NK-92 (cell line): ENCODE measurements around the gene GOLGA8R.
"Not testable (repeated sequence)": the region's sequence is repeated elsewhere in the genome, so short reads cannot be mapped to it uniquely, and the experiment has no call there.

ENCODE experiments used
- DNase-seq: peaks from one replicate; lab custom pipeline; 2025; ENCODE audit not compliant: unreplicated experiment; lab: John Stamatoyannopoulos, UW

GOLGA8R gene, protein sequence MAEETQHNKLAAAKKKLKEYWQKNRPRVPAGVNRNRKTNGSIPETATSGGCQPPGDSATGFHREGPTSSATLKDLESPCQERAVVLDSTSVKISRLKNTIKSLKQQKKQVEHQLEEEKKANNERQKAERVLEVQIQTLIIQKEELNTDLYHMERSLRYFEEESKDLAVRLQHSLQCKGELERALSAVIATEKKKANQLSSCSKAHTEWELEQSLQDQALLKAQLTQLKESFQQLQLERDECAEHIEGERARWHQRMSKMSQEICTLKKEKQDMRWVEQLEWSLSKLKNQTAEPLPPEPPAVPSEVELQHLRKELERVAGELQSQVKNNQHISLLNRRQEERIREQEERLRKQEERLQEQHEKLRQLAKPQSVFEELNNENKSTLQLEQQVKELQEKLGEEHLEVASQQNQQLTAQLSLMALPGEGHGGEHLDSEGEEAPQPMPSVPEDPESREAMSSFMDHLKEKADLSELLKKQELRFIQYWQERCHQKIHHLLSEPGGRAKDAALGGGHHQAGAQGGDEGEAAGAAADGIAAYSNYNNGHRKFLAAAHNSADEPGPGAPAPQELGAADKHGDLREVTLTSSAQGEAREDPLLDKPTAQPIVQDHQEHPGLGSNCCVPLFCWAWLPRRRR

DNA sequence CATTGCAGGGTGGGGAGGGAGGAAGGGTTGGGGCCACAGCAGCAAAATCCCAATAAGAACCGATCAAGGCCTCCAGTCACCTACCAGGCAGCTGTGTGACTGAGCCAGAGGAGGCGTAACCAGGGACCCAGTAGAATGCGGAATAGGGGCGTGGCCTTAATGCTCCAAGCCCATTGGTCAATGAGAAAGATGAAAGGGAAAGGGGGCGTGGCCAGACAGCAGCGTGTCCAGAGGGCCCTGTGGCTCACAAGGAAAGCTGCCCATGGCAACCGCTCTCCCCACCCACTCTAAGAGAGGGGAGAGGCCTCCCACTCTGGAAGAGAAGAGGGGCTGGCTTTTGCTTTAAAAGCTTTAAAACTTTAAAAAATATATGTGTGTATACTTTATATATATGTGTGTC is at the start of gene GOLGA8R:
Gene GOLGA8R (minus strand): TSS at position 101 of the 400 bp plus-strand sequence. CDS start 98 bp downstream, at position 3.
- DNase-seq, result not testable (repeated sequence)

DNA sequence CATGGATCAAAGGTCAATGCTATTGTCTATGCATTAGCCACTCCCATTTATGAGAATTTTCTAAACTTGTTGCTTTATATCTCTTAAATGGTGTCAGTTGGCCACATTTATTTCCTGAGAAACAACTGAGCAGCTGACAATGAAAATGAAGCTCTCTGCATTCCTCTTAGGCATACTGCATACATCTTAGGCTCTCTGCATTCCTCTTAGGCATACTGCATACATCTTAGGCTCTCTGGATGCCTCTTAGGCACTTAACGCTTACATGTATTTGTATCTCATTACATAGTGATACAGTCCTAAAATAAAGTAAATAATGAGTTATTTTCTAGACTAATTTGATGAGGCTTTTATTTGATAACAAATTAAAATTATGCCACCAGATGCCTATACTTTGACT is 49.8 kb upstream of the GOLGA8R start:
- not testable (repeated sequence) for DNase-seq

DNA sequence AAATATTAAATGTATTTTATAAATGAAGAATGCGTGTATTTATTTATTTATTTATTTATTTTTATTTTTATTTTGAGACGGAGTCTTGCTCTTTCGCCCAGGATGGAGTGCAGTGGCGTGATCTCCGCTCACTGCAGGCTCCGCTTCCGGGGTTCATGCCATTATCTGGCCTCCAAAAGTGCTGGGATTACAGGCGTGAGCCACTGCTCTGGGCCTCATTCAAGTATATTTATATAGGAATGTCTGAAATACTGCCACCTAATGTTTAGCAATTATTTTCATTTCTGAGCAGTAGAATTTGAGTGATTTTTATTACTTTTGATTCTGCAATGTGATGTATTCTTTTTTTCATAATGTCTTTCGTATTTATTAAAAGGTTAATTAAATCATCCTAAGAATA is 48.1 kb upstream of the GOLGA8R start:
- DNase-seq, result not testable (repeated sequence)

GRCh38 chr15:30452702-30453101 is 38.6 kb upstream of the GOLGA8R start:
- not testable (repeated sequence) for DNase-seq

DNA sequence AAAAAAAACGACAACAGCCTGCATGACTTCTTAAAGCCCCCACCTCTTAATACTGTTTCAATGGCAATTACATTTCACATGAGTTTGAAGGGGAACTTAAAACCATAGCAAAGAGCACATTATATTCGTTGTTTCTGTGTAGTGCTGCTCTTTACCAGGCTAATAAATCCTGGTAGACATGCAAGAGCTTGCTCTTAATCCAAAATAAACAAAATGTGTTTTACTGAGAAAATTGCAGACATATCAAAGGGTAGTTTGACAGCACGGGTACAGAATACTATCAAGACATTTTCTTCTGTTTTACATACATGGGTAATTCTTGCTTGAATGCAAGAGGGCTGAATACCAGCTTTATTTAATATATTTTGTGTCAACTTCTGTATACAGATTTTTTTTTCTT is 24.3 kb upstream of the GOLGA8R start:
- DNase-seq, result not testable (repeated sequence)

- not testable (repeated sequence) for DNase-seq
These were observed 21.8 kb upstream of the GOLGA8R start for GRCh38 chr15:30435878-30436277.

- not testable (repeated sequence) for DNase-seq
These were observed 6.7 kb upstream of the GOLGA8R start for GRCh38 chr15:30420723-30421122.

DNA sequence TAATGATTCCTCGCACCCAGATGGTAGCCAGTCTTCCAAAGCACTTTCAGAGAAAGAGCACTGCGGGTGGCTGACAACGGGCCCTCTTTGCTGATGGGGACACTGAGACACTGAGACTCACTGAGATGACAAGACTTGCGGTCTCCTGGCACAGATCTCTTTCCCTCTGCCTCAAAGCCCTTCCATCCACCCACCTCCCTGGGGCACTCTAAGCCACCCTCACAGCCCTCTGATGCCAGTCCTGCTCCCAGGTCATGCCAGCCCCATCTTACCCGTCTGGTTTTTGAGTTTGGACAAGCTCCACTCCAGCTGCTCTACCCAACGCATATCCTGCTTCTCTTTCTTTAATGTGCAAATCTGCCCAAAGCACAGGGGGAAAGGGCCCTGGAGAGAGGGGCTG is 6.4 kb downstream of the GOLGA8R start:
- DNase-seq, result not testable (repeated sequence)

- not testable (repeated sequence) for DNase-seq
These were observed 15.1 kb downstream of the GOLGA8R start for GRCh38 chr15:30398988-30399387.

DNA sequence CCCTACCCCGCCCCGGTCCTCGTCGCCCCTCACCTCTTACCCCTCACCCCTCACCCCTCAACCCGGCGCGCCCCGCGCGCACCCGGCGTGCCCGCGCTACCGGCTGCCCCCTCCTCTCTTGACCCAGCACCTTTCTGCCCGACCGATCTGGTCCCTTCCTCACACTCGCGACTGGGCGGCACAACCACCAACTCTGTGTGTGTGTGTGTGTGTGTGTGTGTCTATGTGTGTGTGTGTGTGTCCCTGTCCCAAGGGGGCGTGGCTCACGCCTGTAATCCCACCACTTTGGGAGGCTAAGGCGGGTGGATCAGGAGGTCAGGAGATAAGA is 20.4 kb downstream of the GOLGA8R start:
- DNase-seq, result not testable (repeated sequence)

DNA sequence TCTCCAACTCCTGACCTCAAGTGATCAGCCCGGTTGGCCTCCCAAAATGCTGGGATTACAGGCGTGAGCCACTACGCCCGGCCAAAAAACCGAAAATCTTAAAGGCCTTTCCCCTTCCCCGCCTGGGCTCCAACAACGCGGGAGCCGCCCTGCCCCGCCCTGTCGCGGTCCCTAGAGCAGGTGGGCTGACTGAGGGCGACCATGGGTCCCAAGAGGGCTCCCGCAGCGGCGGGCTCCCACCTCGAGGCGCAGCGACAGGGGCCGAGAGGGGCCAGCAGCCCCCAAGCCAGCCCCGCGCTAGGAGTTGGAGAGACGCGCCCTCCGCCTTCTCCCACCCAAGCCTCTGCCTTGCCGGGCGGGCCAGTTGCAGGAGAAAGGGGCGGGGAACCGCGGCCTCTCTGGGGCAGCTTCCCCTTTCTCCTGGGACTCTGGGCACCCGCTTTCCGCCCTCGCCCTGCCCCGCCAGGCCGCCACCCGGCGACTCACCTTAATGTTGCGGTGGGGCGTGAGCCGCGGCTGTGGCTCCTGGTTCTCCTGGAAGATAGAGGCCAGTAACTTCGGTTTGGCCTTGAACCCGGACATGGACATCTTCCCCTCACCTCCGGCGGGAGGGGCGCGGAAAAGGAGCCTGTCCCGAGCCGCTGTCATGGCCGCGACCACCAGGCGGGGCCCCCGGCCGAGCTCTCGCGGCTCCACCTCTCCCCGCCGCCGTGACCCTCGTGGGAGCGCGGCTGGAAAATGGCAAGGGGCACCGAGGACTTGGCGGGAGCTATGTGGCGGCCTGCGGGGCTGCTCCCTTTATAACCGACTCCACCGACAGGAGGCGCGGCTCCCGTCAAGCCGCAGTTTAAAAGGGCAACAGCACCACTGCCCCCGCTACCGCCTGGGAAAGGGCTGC is 21.0 kb downstream of the GOLGA8R start, which contains the start of gene CHRFAM7A:
Gene CHRFAM7A (minus strand): TSS at position 775 of the 898 bp plus-strand sequence. CDS start 10,189 bp downstream, outside the sequence.
- DNase-seq, result not testable (repeated sequence)

- DNase-seq, result not testable (repeated sequence)
These were observed 27.7 kb downstream of the GOLGA8R start for GRCh38 chr15:30386318-30386887.

DNA sequence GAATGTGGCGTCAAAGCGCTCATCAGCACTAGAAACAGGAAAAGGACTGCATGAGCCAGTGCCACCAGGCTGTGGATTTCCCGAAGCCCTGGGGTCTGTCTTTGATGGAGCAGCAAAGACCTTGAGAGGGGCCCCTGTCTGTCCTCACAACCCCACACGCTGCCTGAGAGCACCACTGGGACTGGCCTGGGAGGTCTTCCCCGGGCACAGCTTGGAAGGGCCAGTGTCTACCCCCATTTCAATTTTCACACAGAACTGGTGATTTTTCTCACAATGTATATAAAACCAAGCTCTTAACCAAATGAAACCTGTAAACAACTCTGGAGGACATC is 37.0 kb downstream of the GOLGA8R start:
- not testable (repeated sequence) for DNase-seq

DNA sequence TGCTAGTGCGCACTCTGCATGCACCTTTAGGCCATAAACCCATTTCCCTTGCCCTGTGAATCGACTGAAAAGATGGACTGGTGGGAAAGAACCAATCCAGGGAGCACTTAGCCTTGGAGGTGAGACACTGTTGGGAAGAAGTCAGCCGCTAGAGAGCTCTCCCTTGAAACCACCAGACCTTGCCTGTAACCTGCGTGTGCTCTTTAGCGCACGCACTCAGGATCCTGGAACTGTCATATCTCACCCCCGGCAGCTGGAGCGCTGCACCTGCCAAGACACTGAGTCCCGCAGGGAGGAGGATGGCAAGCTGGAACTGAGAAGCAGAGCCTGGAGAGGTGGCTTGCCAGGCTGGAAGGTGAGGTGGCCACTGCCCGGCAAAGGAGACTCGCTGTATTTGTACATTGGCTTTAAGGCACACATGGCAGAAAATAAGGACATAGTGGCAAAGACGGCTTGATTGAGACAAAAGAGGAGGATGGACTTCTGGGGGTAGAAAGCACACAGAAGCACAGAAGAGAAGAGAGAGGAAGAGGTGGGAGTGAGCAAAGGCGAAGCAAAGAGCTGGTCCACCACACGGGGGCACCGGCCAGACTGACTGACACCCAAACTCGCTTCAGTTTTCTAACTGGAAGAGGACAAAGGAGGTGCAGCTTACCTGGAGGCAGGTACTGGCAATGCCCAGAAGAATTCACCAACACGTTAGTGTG is 37.5 kb downstream of the GOLGA8R start:
- DNase-seq, result not testable (repeated sequence)

GRCh38 chr15:30375872-30376271 is 38.2 kb downstream of the GOLGA8R start:
- DNase-seq, result not testable (repeated sequence)

GRCh38 chr15:30374862-30375261 is 39.2 kb downstream of the GOLGA8R start:
- DNase-seq, result not testable (repeated sequence)

- DNase-seq, result not testable (repeated sequence)
These were observed 45.8 kb downstream of the GOLGA8R start for GRCh38 chr15:30368271-30368670.

DNA sequence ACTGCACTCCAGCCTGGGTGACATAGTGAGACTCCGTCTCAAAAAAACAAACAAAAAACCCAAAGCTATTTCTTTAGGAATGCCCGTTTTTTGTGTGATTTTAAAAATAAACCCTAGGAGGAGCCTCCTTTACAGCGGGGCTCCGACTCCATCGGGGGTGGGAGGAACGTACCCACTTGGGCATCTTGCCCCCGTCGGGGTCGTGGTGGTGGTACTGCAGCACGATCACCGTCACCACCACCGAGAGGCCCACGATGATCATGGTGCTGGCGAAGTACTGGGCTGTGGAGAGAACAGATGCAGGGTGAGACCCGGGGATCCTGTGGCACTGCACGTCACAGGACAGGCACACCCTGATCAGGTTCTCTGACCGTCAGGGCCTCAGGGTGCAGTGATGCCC is 46.8 kb downstream of the GOLGA8R start:
- not testable (repeated sequence) for DNase-seq

GRCh38 chr15:30361404-30361803 is 52.7 kb downstream of the GOLGA8R start:
- not testable (repeated sequence) for DNase-seq

GRCh38 chr15:30360990-30361389 is 53.1 kb downstream of the GOLGA8R start:
- DNase-seq, result not testable (repeated sequence)
